IPS DF 19.7 (cell line): ENCODE results near the gene CDK13.

Source experiments
- DNase-seq: peaks from one replicate; pipeline ENCODE4 v3.0.0-alpha.2; 2013; ENCODE audit warnings: low read depth, low spot score

Gene CDK13

GRCh38 chr7:39948956-39949928, 814 bp upstream of the CDK13 start:
- peak; percentile 96 for DNase-seq

GRCh38 chr7:39950473-39951225, 593 bp downstream of the CDK13 start:
- DNase-seq: no peak

GRCh38 chr7:39951226-39952194, 1.5 kb downstream of the CDK13 start:
- no peak for DNase-seq

- no peak for DNase-seq
These were observed 2.3 kb downstream of the CDK13 start for GRCh38 chr7:39952374-39952773.

- DNase-seq: no peak
These were observed 2.7 kb downstream of the CDK13 start for GRCh38 chr7:39952803-39953202.

- no peak for DNase-seq
These were observed 4.6 kb downstream of the CDK13 start for GRCh38 chr7:39954694-39955093.

- no peak for DNase-seq
These were observed 8.0 kb downstream of the CDK13 start for GRCh38 chr7:39958038-39958437.

- no peak for DNase-seq
These were observed 17.5 kb downstream of the CDK13 start for GRCh38 chr7:39967406-39968161.

GRCh38 chr7:39969431-39969830, 19.4 kb downstream of the CDK13 start:
- no peak for DNase-seq

GRCh38 chr7:39971924-39972323, 21.9 kb downstream of the CDK13 start:
- DNase-seq: no peak

- DNase-seq: no peak
These were observed 23.7 kb downstream of the CDK13 start for GRCh38 chr7:39973801-39974200.

- no peak for DNase-seq
These were observed 28.3 kb downstream of the CDK13 start for GRCh38 chr7:39978230-39978934.

- DNase-seq: no peak
These were observed 29.5 kb downstream of the CDK13 start for GRCh38 chr7:39979406-39980073.

- no peak for DNase-seq
These were observed 35.4 kb downstream of the CDK13 start for GRCh38 chr7:39985398-39985918.

- no peak for DNase-seq
These were observed 37.7 kb downstream of the CDK13 start for GRCh38 chr7:39987641-39988347.

- DNase-seq: no peak
These were observed 50.8 kb downstream of the CDK13 start for GRCh38 chr7:40000734-40001315.

- no peak for DNase-seq
These were observed 51.6 kb downstream of the CDK13 start for GRCh38 chr7:40001649-40002048.

GRCh38 chr7:40003597-40003996, 53.5 kb downstream of the CDK13 start:
- no peak for DNase-seq
